ENCODE results near the gene TMEM115. TPM values are rescaled to one million over a fixed set of nuclear protein-coding genes. Genes with fewer than 3 reads are reported as not detected.
A peak's percentile ranks its signal among the peaks of the same experiment; 100 is the strongest.

Gene TMEM115
- total and polyA plus RNA-seq, 9 of the 15 experiments (the other 6 are each of a cell fraction or from before 2014, with no cell fraction given), result 1.6 to 26.9 (median 14.1) TPM

GRCh38 chr3:50365080-50365841 lies 5.9 kb upstream of the TMEM115 start (continued):
- TF ChIP-seq HDAC2 (IDR thresholded peaks at IDR 0.05), result no peak
- TF ChIP-seq ZNF512 (tag; IDR thresholded peaks at IDR 0.05), result no peak
- peak; percentile 57; the same call in 1 of the 2 replicates for TF ChIP-seq POLR2G (IDR thresholded peaks at IDR 0.05; ENCODE audit: low read depth, low read length)
- TF ChIP-seq RCOR1 (IDR thresholded peaks at IDR 0.05; ENCODE audit: borderline replicate concordance in 1 of 2, low read depth in 2 of 2, low read length in 2 of 2), result 0 out of 4 replicates have a peak, but pooled peaks of 1 of the 2 experiments have one; percentile 4
- TF ChIP-seq ZNF518B (CRISPR knock-in tag; IDR thresholded peaks at IDR 0.05), result no peak
- TF ChIP-seq ZNF609 (CRISPR knock-in tag; IDR thresholded peaks at IDR 0.05; ENCODE audit: borderline replicate concordance), result no peak
- no peak for TF ChIP-seq HMG20B (CRISPR knock-in tag; IDR thresholded peaks at IDR 0.05)
- no peak for TF ChIP-seq WHSC1 (IDR thresholded peaks at IDR 0.05; ENCODE audit: low read length)
- TF ChIP-seq NRF1 (conservative IDR thresholded peaks at IDR 0.05 in 1 of 2, IDR thresholded peaks at IDR 0.05 in 1 of 2), result peak in 1 of 2 experiments; percentile 47; a peak in 2 of 4 replicates
- 0 out of 2 replicates have a peak, but pooled peaks have one; percentile 30 for TF ChIP-seq CREB1 (IDR thresholded peaks at IDR 0.05)
- no peak for TF ChIP-seq CREB1 (CRISPR knock-in tag; IDR thresholded peaks at IDR 0.05)
- peak; percentile 12 for TF ChIP-seq CXXC5 (CRISPR knock-in tag; IDR thresholded peaks at IDR 0.05)
- TF ChIP-seq HCFC1 (IDR thresholded peaks at IDR 0.05; ENCODE audit: low read depth, low read length), result no peak
- TF ChIP-seq ATF7 (IDR thresholded peaks at IDR 0.05), result no peak
- no peak for TF ChIP-seq SAFB2 (IDR thresholded peaks at IDR 0.05; ENCODE audit: borderline replicate concordance, low read depth, low read length, severe bottlenecking)
- TF ChIP-seq BDP1 (IDR thresholded peaks at IDR 0.05; ENCODE audit: insufficient read depth, insufficient read length), result no peak
- no peak for TF ChIP-seq SP2 (IDR thresholded peaks at IDR 0.05; ENCODE audit: extremely low read depth, low read depth, low read length, poor library complexity, severe bottlenecking)
- TF ChIP-seq ZNF561 (CRISPR knock-in tag; conservative IDR thresholded peaks at IDR 0.05), result no peak
